Measurements from ENCODE around the gene IP6K2.

DNA sequence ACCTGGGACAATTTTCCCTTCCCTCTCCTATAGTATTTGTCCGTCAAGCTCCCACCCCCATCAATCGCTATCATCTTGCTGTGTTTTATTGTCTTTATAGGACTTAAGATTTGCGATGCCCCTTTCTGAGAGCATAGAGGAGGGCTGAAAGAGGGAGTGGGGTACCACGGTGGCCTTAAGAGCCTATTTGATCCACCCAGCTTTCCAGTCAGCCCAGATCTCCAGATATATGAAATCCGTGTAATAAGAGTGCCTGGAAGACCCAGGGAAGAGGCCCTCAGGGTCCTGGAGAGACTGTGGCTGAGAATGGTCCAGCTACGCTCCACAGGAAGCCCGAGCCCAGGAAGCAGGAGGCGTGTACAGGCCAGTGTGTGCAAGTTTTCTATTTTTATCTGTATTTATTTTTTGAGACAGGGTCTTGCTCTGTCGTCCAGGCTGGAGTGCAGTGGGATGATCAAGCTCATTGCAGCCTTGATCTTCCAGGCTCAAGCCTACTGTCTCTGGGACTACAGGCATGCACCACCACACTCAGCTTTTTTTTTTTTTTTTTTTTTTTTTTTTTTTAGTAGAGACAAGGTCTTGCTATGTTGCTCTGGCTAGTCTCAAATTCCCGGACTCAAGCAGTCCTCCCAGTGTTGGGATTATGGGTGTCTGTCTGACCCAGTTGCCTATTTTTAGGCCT lies 30.3 kb downstream of the IP6K2 start:
- TF ChIP-seq, protein P1, sequence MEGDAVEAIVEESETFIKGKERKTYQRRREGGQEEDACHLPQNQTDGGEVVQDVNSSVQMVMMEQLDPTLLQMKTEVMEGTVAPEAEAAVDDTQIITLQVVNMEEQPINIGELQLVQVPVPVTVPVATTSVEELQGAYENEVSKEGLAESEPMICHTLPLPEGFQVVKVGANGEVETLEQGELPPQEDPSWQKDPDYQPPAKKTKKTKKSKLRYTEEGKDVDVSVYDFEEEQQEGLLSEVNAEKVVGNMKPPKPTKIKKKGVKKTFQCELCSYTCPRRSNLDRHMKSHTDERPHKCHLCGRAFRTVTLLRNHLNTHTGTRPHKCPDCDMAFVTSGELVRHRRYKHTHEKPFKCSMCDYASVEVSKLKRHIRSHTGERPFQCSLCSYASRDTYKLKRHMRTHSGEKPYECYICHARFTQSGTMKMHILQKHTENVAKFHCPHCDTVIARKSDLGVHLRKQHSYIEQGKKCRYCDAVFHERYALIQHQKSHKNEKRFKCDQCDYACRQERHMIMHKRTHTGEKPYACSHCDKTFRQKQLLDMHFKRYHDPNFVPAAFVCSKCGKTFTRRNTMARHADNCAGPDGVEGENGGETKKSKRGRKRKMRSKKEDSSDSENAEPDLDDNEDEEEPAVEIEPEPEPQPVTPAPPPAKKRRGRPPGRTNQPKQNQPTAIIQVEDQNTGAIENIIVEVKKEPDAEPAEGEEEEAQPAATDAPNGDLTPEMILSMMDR (IDR thresholded peaks at IDR 0.05; ENCODE audit: low read depth, low read length, poor library complexity, severe bottlenecking) = no peak
- TF ChIP-seq EZH2phosphoT487 (IDR thresholded peaks at IDR 0.05; ENCODE audit: borderline replicate concordance, low read length) = no peak
